ENCODE measurements around the gene TIMM21.

TIMM21 gene

GRCh38 chr18:74152857-74153256, 4.5 kb downstream of the TIMM21 start:
- in situ Hi-C loops (cut with HindIII; ENCODE audit: low sequenced_read_pairs) = no loop called here
- no peak overlapping the region for H3K4me3 ChIP-seq (ENCODE audit: low read depth, low read length)
- TF ChIP-seq CTCF (IDR thresholded peaks at IDR 0.05; ENCODE audit: low read depth, low read length) = peak; percentile 24
- DNase-seq (ENCODE audit: low read depth, low spot score) = no peak

GRCh38 chr18:74153377-74153776, 5.1 kb downstream of the TIMM21 start:
- no peak for DNase-seq (ENCODE audit: low read depth, low spot score)
- in situ Hi-C loops (cut with HindIII; ENCODE audit: low sequenced_read_pairs) = no loop called here
- no peak overlapping the region for H3K4me3 ChIP-seq (ENCODE audit: low read depth, low read length)
- TF ChIP-seq CTCF (IDR thresholded peaks at IDR 0.05; ENCODE audit: low read depth, low read length) = no peak

- H3K4me3 ChIP-seq (ENCODE audit: low read depth, low read length) = no peak overlapping the region
- DNase-seq (ENCODE audit: low read depth, low spot score) = no peak
- TF ChIP-seq CTCF (IDR thresholded peaks at IDR 0.05; ENCODE audit: low read depth, low read length) = no peak
- in situ Hi-C loops (cut with HindIII; ENCODE audit: low sequenced_read_pairs) = no loop called here
Measured at GRCh38 chr18:74153793-74154192, 5.5 kb downstream of the TIMM21 start.

GRCh38 chr18:74154716-74155115, 6.4 kb downstream of the TIMM21 start:
- in situ Hi-C loops (cut with HindIII; ENCODE audit: low sequenced_read_pairs) = no loop called here
- no peak for DNase-seq (ENCODE audit: low read depth, low spot score)
- no peak for TF ChIP-seq CTCF (IDR thresholded peaks at IDR 0.05; ENCODE audit: low read depth, low read length)
- H3K4me3 ChIP-seq (ENCODE audit: low read depth, low read length) = no peak overlapping the region

- no peak overlapping the region for H3K4me3 ChIP-seq (ENCODE audit: low read depth, low read length)
- in situ Hi-C loops (cut with HindIII; ENCODE audit: low sequenced_read_pairs) = no loop called here
- no peak for DNase-seq (ENCODE audit: low read depth, low spot score)
- TF ChIP-seq CTCF (IDR thresholded peaks at IDR 0.05; ENCODE audit: low read depth, low read length) = no peak
Measured at GRCh38 chr18:74155276-74155675, 7.0 kb downstream of the TIMM21 start.

GRCh38 chr18:74163019-74163660, 14.8 kb downstream of the TIMM21 start:
- TF ChIP-seq CTCF (IDR thresholded peaks at IDR 0.05; ENCODE audit: low read depth, low read length) = no peak
- DNase-seq (ENCODE audit: low read depth, low spot score) = no peak
- in situ Hi-C loops (cut with HindIII; ENCODE audit: low sequenced_read_pairs) = no loop called here
- no peak overlapping the region for H3K4me3 ChIP-seq (ENCODE audit: low read depth, low read length)

Data from astrocyte of the spinal cord (primary cell).